ENCODE data around the gene STXBP2.

DNA sequence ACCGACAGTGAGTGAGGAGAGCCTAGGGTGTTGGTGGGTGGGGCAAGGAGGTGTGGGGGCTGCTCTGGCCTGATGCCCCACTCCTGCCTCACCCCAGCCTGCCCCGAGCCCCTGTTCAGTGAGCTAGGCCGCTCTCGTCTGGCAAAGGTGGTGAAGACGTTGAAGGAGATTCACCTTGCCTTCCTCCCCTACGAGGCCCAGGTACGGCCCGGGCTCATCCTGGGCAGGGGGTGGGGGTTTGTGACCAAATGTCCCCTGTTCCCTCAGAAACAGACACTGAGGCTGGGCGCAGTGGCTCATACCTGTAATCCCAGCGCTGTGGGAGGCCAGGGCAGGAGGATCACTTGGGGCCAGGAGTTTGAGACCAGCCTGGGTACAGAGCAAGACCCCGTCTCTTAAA, 3.9 kb downstream of the STXBP2 start:
- no peak for TF ChIP-seq CTCF (conservative IDR thresholded peaks at IDR 0.05; ENCODE audit: low read depth, low read length)
- TF ChIP-seq EZH2phosphoT487 (IDR thresholded peaks at IDR 0.05; ENCODE audit: borderline replicate concordance, low read length), result no peak

Data from PC-3 (cell line).